Endothelial cell of umbilical vein (primary cell): Measurements from ENCODE around the gene DAP.

Experiments used
- JUN ChIP-seq: IDR thresholded peaks from 2 replicates; pipeline ENCODE4 v1.6.1; 2011; ENCODE audit warnings: borderline replicate concordance, low read depth; ENCODE audit not compliant: insufficient read length, insufficient read depth
- POLR2AphosphoS5 ChIP-seq: IDR thresholded peaks from 2 replicates; pipeline ENCODE4 v1.6.1; 2012; ENCODE audit warnings: low read depth, mild to moderate bottlenecking, control low read depth, low read length, moderate library complexity; ENCODE audit not compliant: insufficient read depth
- TF ChIP-seq, protein P1 (sequence below), 2 donors: IDR thresholded peaks; 1 replicate in 1 of 2; 2 replicates in 1 of 2; pipeline ENCODE4 v1.5.1; 2011; ENCODE audit warnings: low read length in 2 of 2, mild to moderate bottlenecking in 2 of 2, moderate library complexity in 2 of 2, control low read depth in 1 of 2, inconsistent platforms in 1 of 2, low read depth in 1 of 2; ENCODE audit not compliant: insufficient read depth in 1 of 2; ENCODE audit errors: extremely low read depth in 1 of 2

DNA sequence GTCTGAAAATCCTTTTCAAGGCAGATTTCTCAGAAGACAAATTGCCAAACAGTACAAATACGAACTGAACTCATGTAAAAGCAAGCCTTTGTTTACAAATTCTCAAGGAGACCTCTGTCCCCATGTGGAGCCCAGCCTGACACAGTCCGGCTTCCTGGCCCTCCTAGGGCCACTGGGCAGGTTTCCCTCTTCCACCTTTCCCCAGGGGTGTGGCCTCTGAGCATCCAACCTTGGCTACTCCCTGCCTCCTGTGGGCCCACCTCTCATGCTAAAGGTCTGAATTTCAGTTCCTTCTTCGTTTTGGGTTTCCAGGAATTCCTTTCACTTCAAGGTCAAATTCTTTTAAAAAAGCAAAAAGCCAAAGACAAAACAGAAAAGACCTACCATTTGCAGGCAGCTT is 10.1 kb downstream of the DAP start:
- TF ChIP-seq, protein P1, sequence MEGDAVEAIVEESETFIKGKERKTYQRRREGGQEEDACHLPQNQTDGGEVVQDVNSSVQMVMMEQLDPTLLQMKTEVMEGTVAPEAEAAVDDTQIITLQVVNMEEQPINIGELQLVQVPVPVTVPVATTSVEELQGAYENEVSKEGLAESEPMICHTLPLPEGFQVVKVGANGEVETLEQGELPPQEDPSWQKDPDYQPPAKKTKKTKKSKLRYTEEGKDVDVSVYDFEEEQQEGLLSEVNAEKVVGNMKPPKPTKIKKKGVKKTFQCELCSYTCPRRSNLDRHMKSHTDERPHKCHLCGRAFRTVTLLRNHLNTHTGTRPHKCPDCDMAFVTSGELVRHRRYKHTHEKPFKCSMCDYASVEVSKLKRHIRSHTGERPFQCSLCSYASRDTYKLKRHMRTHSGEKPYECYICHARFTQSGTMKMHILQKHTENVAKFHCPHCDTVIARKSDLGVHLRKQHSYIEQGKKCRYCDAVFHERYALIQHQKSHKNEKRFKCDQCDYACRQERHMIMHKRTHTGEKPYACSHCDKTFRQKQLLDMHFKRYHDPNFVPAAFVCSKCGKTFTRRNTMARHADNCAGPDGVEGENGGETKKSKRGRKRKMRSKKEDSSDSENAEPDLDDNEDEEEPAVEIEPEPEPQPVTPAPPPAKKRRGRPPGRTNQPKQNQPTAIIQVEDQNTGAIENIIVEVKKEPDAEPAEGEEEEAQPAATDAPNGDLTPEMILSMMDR (IDR thresholded peaks at IDR 0.05; ENCODE audit: extremely low read depth in 1 of 2, insufficient read depth in 1 of 2, low read depth in 1 of 2, low read length in 2 of 2) = no peak
- no peak for TF ChIP-seq JUN
- TF ChIP-seq POLR2AphosphoS5 = no peak
